Measurements from ENCODE around the gene PAMR1. TPM values are rescaled to one million over a fixed set of nuclear protein-coding genes. Genes with fewer than 3 reads are reported as not detected.

Gene PAMR1
- total and polyA plus RNA-seq, 9 donors = 0.25 to 25.8 (median 3.6) TPM

GRCh38 chr11:35559949-35560348 is 34.5 kb upstream of the PAMR1 start:
- no peak for DNase-seq
- Histone ChIP-seq H3K4me1 (ENCODE audit: insufficient read depth) (no peaks in the 10 kb centered on the region), H3K36me3 (no peaks in the 10 kb centered on the region), H3K4me3 (no peak overlapping the region), H3K27me3 (no peaks in the 10 kb centered on the region), H3K9me3 (no peaks in the 10 kb centered on the region), H3K27ac (no peak overlapping the region)
- intact Hi-C loops (cut with DNase I) = no loop called here
- 91 to 94% (median 93%) methylated on average over 5 of the region's 5 CpGs for WGBS, 3 donors
- no peak for TF ChIP-seq CTCF (IDR thresholded peaks at IDR 0.05)
- no peak for TF ChIP-seq POLR2A (IDR thresholded peaks at IDR 0.05)
- TF ChIP-seq EP300 (IDR thresholded peaks at IDR 0.05) = no peak

GRCh38 chr11:35558513-35558912 is 33.1 kb upstream of the PAMR1 start:
- H3K4me3 ChIP-seq = no peak overlapping the region
- no peaks in the 10 kb centered on the region for H3K9me3 ChIP-seq
- no peaks in the 10 kb centered on the region for H3K27me3 ChIP-seq
- H3K27ac ChIP-seq = no peak overlapping the region
- intact Hi-C loops (cut with DNase I) = no loop called here
- no peak for DNase-seq
- no peaks in the 10 kb centered on the region for H3K4me1 ChIP-seq (ENCODE audit: insufficient read depth)
- WGBS, 3 donors = 7 to 11% (median 11%) methylated on average over 3 of the region's 3 CpGs
- H3K36me3 ChIP-seq = no peaks in the 10 kb centered on the region
- TF ChIP-seq POLR2A (IDR thresholded peaks at IDR 0.05) (no peak), EP300 (IDR thresholded peaks at IDR 0.05) (no peak), CTCF (IDR thresholded peaks at IDR 0.05) (no peak)

GRCh38 chr11:35555488-35555887 is 30.1 kb upstream of the PAMR1 start:
- no peak for DNase-seq
- no peaks in the 10 kb centered on the region for H3K36me3 ChIP-seq
- H3K9me3 ChIP-seq = no peaks in the 10 kb centered on the region
- no peak overlapping the region for H3K27ac ChIP-seq
- no peaks in the 10 kb centered on the region for H3K4me1 ChIP-seq (ENCODE audit: insufficient read depth)
- H3K4me3 ChIP-seq = no peak overlapping the region
- no peaks in the 10 kb centered on the region for H3K27me3 ChIP-seq
- TF ChIP-seq EP300 (IDR thresholded peaks at IDR 0.05) (no peak), POLR2A (IDR thresholded peaks at IDR 0.05) (no peak), CTCF (IDR thresholded peaks at IDR 0.05) (no peak)
- intact Hi-C loops (cut with DNase I) = no loop called here

GRCh38 chr11:35554491-35555437 is 29.3 kb upstream of the PAMR1 start:
- TF ChIP-seq CTCF (IDR thresholded peaks at IDR 0.05) (no peak), EP300 (IDR thresholded peaks at IDR 0.05) (no peak), POLR2A (IDR thresholded peaks at IDR 0.05) (no peak)
- H3K36me3 ChIP-seq = no peaks in the 10 kb centered on the region
- no peak overlapping the region for H3K4me3 ChIP-seq
- 72 to 78% (median 76%) methylated on average over 5 of the region's 5 CpGs for WGBS, 3 donors
- no peak for DNase-seq
- no peaks in the 10 kb centered on the region for H3K9me3 ChIP-seq
- H3K27ac ChIP-seq = no peak overlapping the region
- no peaks in the 10 kb centered on the region for H3K4me1 ChIP-seq (ENCODE audit: insufficient read depth)
- no peaks in the 10 kb centered on the region for H3K27me3 ChIP-seq
- intact Hi-C loops (cut with DNase I) = no loop called here

Measured in ovary (tissue), 9 donors.